CD14-positive monocyte (primary cell): ENCODE data around the gene MIPOL1. TPM values are rescaled to one million over a fixed set of nuclear protein-coding genes. Genes with fewer than 3 reads are reported as not detected.
"Not testable (repeated sequence)": the region's sequence is repeated elsewhere in the genome, so short reads cannot be mapped to it uniquely, and the experiment has no call there.

Experiments used
- DNase-seq, 3 donors: peaks; one replicate each; pipeline ENCODE4 v3.0.0-alpha.2; 2011 to 2022
- H2AFZ ChIP-seq: 2 replicates; pipeline ENCODE4 v1.6.0; 2012; ENCODE audit warnings: mild to moderate bottlenecking, low read depth, low read length, inconsistent platforms; ENCODE audit not compliant: insufficient read depth, poor library complexity, severe bottlenecking
- H3K27ac ChIP-seq, 2 donors: 1 replicate in 1 of 2; 2 replicates in 1 of 2; pipeline ENCODE4 v1.5.1; 2012 to 2013; ENCODE audit warnings: low read length in 2 of 2, control low read depth in 1 of 2, inconsistent platforms in 1 of 2, low read depth in 1 of 2, mild to moderate bottlenecking in 1 of 2
- H3K27me3 ChIP-seq, 2 donors: one replicate each; pipeline versions ENCODE4 v1.6.0 to v1.6.1; 2011 to 2013; ENCODE audit warnings: low read length in 2 of 2; ENCODE audit not compliant: control insufficient read depth in 2 of 2, insufficient read depth in 2 of 2
- H3K36me3 ChIP-seq, 2 donors: replicated peaks in 1 of 2; 1 replicate in 1 of 2; 2 replicates in 1 of 2; pipeline versions ENCODE4 v1.5.1 to v1.6.1; 2012 to 2013; ENCODE audit warnings: low read length in 2 of 2, control low read depth in 1 of 2, inconsistent platforms in 1 of 2, mild to moderate bottlenecking in 1 of 2; ENCODE audit not compliant: insufficient read depth in 2 of 2, control insufficient read depth in 1 of 2
- H3K4me1 ChIP-seq, 2 donors: 1 replicate in 1 of 2; 2 replicates in 1 of 2; pipeline versions ENCODE4 v1.5.1 to v1.6.1; 2012 to 2013; ENCODE audit warnings: low read length in 2 of 2, control low read depth in 1 of 2, inconsistent platforms in 1 of 2, mild to moderate bottlenecking in 1 of 2, moderate library complexity in 1 of 2; ENCODE audit not compliant: insufficient read depth in 2 of 2, control insufficient read depth in 1 of 2
- H3K4me2 ChIP-seq: replicated peaks from 2 replicates; pipeline ENCODE3; 2012; ENCODE audit warnings: low read length, moderate library complexity, mild to moderate bottlenecking; ENCODE audit not compliant: poor library complexity, severe bottlenecking; ENCODE audit errors: extremely low read depth
- H3K4me3 ChIP-seq, 3 experiments: fragments of 200-600 bp in 1 of 3; sonication (generic) in 1 of 3; replicated peaks in 1 of 3; 1 replicate in 2 of 3; 2 replicates in 1 of 3; pipeline ENCODE4 v1.5.1; 2011 to 2013; ENCODE audit warnings: low read length in 3 of 3, mild to moderate bottlenecking in 3 of 3, control low read depth in 2 of 3, low read depth in 2 of 3, inconsistent platforms in 1 of 3, moderate library complexity in 1 of 3
- H3K79me2 ChIP-seq: 2 replicates; pipeline ENCODE4 v1.6.0; 2012; ENCODE audit warnings: mild to moderate bottlenecking, control low read depth, inconsistent platforms, low read length, moderate library complexity; ENCODE audit not compliant: insufficient read depth
- H3K9ac ChIP-seq: 2 replicates; pipeline ENCODE4 v1.6.0; 2017; ENCODE audit warnings: low read length, mild to moderate bottlenecking; ENCODE audit not compliant: insufficient read depth, poor library complexity, severe bottlenecking
- H3K9me3 ChIP-seq, 2 donors: replicated peaks in 1 of 2; 1 replicate in 1 of 2; 2 replicates in 1 of 2; pipeline versions ENCODE4 v1.5.1 to v1.6.1; 2012 to 2013; ENCODE audit warnings: low read length in 2 of 2, control low read depth in 1 of 2; ENCODE audit not compliant: control insufficient read depth in 1 of 2, insufficient read depth in 1 of 2
- H4K20me1 ChIP-seq: 2 replicates; pipeline ENCODE4 v1.6.0; 2012; ENCODE audit warnings: mild to moderate bottlenecking, low read length, control low read depth, moderate library complexity; ENCODE audit not compliant: insufficient read depth
- H3K27ac Mint-ChIP-seq, 7 donors: one replicate each; pipeline ENCODE4 v1.8.0; 2020; ENCODE audit warnings: mild to moderate bottlenecking in 7 of 7, mixed read lengths in 7 of 7, moderate library complexity in 6 of 7, inconsistent platforms in 2 of 7
- H3K27me3 Mint-ChIP-seq, 3 donors: one replicate each; pipeline ENCODE4 v1.8.0; 2021 to 2022; ENCODE audit warnings: low read depth in 3 of 3, mild to moderate bottlenecking in 3 of 3, mixed read lengths in 3 of 3, moderate library complexity in 3 of 3, inconsistent platforms in 1 of 3
- H3K36me3 Mint-ChIP-seq, 2 donors: one replicate each; pipeline ENCODE4 v1.8.0; 2020; ENCODE audit warnings: mixed read lengths in 2 of 2, inconsistent platforms in 1 of 2, mild to moderate bottlenecking in 1 of 2
- H3K4me1 Mint-ChIP-seq: one replicate; pipeline ENCODE4 v1.8.0; 2020; ENCODE audit warnings: mild to moderate bottlenecking, mixed read lengths
- H3K4me3 Mint-ChIP-seq, 2 donors: one replicate each; pipeline ENCODE4 v1.8.0; 2020; ENCODE audit warnings: mild to moderate bottlenecking in 2 of 2, mixed read lengths in 2 of 2, moderate library complexity in 1 of 2
- H3K9me3 Mint-ChIP-seq, 7 donors: one replicate each; pipeline ENCODE4 v1.8.0; 2020 to 2022; ENCODE audit warnings: mixed read lengths in 7 of 7, mild to moderate bottlenecking in 6 of 7, moderate library complexity in 6 of 7, inconsistent platforms in 2 of 7
- WGBS: methylation state at CpG from one replicate; pipeline ENCODE4 v1.1.5; 2013; ENCODE audit warnings: missing lambda C conversion rate; ENCODE audit not compliant: insufficient coverage; 5-methylcytosine and 5-hydroxymethylcytosine counted together
- intact Hi-C, 2 donors: fragments of 100-400 bp; cut with micrococcal nuclease; formaldehyde crosslinking; loops; one replicate each; pipeline versions ENCODE4 v1.15.0 to v1.15.1; 2023
- polyA plus RNA-seq, 3 donors: library from polyadenylated mRNA; depleted of rRNA in 1 of 3; unstranded in 2 of 3; stranded (reverse) in 1 of 3; fragments of 300-500 nt in 2 of 3; fragments of >200 nt in 1 of 3; fragmentation: Illumina TruSeq in 2 of 3; gene quantifications; 1 replicate in 2 of 3; 2 replicates in 1 of 3; pipeline ENCODE4 v1.2.3, GENCODE V29; 2012 to 2021
- TF ChIP-seq, protein P1 (sequence below): fragments of 200-600 bp; IDR thresholded peaks from one replicate; pipeline ENCODE4 v1.8.0; 2022; ENCODE audit warnings: antibody characterized with exemption, mild to moderate bottlenecking

Gene MIPOL1
- polyA plus RNA-seq, 3 donors: not detected

DNA sequence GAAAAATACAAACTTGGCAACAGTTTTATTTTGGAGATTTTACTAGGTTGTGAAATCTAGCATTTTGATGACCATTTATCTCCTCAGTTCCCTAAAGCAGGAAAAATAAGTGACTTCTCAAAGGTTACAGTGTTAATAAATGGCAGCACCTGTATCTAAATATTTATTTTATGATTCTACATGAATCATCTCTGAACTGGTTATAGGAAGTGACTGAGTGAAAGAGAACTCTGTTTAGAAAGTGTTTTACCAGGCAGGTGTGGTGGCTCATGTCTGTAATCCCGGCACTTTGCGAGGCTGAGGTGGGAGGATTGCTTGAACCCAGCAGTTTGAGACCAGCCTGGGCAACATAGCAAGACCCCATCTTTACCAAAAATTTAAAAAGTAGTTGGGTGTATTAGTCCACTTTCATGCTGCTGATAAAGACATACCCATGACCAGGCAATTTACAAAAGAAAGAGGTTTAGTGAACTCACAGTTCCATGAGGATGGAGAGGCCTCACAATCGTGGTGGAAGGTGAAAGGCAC, 26.3 kb downstream of the MIPOL1 start:
- no CpG with 5 or more reads among the region's 3 CpGs for WGBS
- no peak overlapping the region for H3K4me3 Mint-ChIP-seq
- no peaks in the 10 kb centered on the region for H3K36me3 Mint-ChIP-seq
- no peaks in the 10 kb centered on the region for H4K20me1 ChIP-seq
- no peak for DNase-seq
- H3K27me3 Mint-ChIP-seq: peaks cover 0 to 3% (median 1%) of the 10 kb centered on the region in 3 donors
- no peaks in the 10 kb centered on the region for H3K4me1 ChIP-seq
- H3K4me2 ChIP-seq: no peak overlapping the region
- no peaks in the 10 kb centered on the region for H3K79me2 ChIP-seq
- H3K27ac Mint-ChIP-seq: no peak overlapping the region
- H3K36me3 ChIP-seq: no peaks in the 10 kb centered on the region
- intact Hi-C loops: no loop called here
- H3K27me3 ChIP-seq: no peaks in the 10 kb centered on the region
- no peak overlapping the region for H3K27ac ChIP-seq
- H2AFZ ChIP-seq: no peak overlapping the region
- no peak overlapping the region for H3K9ac ChIP-seq
- peaks cover 11 to 26% (median 19%) of the 10 kb centered on the region in 7 donors for H3K9me3 Mint-ChIP-seq
- peaks cover 14 to 29% of the 10 kb centered on the region in 2 donors for H3K9me3 ChIP-seq
- H3K4me1 Mint-ChIP-seq: no peaks in the 10 kb centered on the region
- H3K4me3 ChIP-seq: no peak overlapping the region
- TF ChIP-seq, protein P1, sequence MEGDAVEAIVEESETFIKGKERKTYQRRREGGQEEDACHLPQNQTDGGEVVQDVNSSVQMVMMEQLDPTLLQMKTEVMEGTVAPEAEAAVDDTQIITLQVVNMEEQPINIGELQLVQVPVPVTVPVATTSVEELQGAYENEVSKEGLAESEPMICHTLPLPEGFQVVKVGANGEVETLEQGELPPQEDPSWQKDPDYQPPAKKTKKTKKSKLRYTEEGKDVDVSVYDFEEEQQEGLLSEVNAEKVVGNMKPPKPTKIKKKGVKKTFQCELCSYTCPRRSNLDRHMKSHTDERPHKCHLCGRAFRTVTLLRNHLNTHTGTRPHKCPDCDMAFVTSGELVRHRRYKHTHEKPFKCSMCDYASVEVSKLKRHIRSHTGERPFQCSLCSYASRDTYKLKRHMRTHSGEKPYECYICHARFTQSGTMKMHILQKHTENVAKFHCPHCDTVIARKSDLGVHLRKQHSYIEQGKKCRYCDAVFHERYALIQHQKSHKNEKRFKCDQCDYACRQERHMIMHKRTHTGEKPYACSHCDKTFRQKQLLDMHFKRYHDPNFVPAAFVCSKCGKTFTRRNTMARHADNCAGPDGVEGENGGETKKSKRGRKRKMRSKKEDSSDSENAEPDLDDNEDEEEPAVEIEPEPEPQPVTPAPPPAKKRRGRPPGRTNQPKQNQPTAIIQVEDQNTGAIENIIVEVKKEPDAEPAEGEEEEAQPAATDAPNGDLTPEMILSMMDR: no peak

DNA sequence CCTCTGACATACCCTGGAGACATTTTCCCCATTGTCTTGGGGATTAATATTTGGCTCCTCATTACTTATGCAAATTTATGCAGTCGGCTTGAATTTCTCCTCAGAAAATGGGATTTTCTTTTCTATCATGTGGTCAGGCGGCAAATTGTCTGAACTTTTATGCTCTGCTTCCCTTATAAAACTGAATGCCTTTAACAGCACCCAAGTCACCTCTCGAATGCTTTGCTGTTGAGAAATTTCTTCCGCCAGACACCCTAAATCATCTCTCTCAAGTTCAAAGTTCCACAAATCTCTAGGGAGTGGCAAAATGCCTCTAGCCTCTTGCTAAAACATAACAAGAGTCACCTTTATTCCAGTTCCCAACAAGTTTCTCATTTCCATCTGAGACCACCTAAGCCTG, 27.9 kb downstream of the MIPOL1 start:
- peaks cover 14 to 29% of the 10 kb centered on the region in 2 donors for H3K9me3 ChIP-seq
- H4K20me1 ChIP-seq, H3K4me3 ChIP-seq, DNase-seq, intact Hi-C loops, H3K9ac ChIP-seq, H3K27me3 Mint-ChIP-seq, H3K4me3 Mint-ChIP-seq, H3K27ac ChIP-seq, H3K4me2 ChIP-seq, H3K27me3 ChIP-seq, H3K4me1 ChIP-seq, H3K36me3 ChIP-seq, H3K79me2 ChIP-seq, H3K27ac Mint-ChIP-seq, H3K36me3 Mint-ChIP-seq, H3K4me1 Mint-ChIP-seq, H2AFZ ChIP-seq: not testable (repeated sequence)
- WGBS: 96% methylated on average over 3 of the region's 4 CpGs
- peaks cover 11 to 24% (median 19%) of the 10 kb centered on the region in 7 donors for H3K9me3 Mint-ChIP-seq
